HepG2 (cell line): ENCODE data around the gene TRIM8. TPM values are rescaled to one million over a fixed set of nuclear protein-coding genes. Genes with fewer than 3 reads are reported as not detected.

Experiments used
- ATAC-seq: fragments of 200-7000 bp; cut with Tn5 transposase; 3 replicates; pipeline ENCODE4 v1.9.1; 2020; ENCODE audit warnings: mild to moderate bottlenecking, moderate library complexity
- BruUV-seq: library from RNA; stranded (reverse); fragments of 400-500 nt; replicated peaks from 2 replicates; lab custom pipeline; 2021; lab: Mats Ljungman, UMichigan
- CTCF ChIA-PET: fragments of 300-600 bp; formaldehyde crosslinking; extraction: SDS; loops from one replicate; lab custom pipeline; 2021; ENCODE audit warnings: low total read pairs, inconsistent platforms, low intra/inter-chr PET ratio; lab: Yijun Ruan, JAX
- POLR2A ChIA-PET: fragments of 350-600 bp; sonication (Branson Sonifier 250); formaldehyde crosslinking; loops from one replicate; lab custom pipeline; 2020; ENCODE audit warnings: antibody characterized with exemption, inconsistent platforms; lab: Yijun Ruan, JAX
- DNase-seq: peaks from one replicate; pipeline ENCODE4 v3.0.0-alpha.2; 2015; ENCODE audit warnings: low spot score
- FAIRE-seq: peaks from 3 replicates; lab custom pipeline; 2011; peaks lifted over from hg19 to GRCh38; lab: Jason Lieb, UNC
- H2AFZ ChIP-seq: one replicate; pipeline ENCODE4 v1.6.1; 2011; ENCODE audit warnings: low read length, inconsistent platforms
- H3K27ac ChIP-seq: fragments of 300-600 bp; 3 replicates; pipeline ENCODE4 v1.8.0; 2011; ENCODE audit warnings: mixed run types, mild to moderate bottlenecking, mixed read lengths, low read length, inconsistent platforms; ENCODE audit not compliant: insufficient read depth; ENCODE audit errors: extremely low read length
- H3K27me3 ChIP-seq, 2 experiments: fragments of 200-600 bp in 1 of 2; 2 replicates in 1 of 2; 3 replicates in 1 of 2; pipeline versions ENCODE4 v1.6.0 to v1.8.0; 2011; ENCODE audit warnings: low read length in 2 of 2, mild to moderate bottlenecking in 2 of 2, moderate library complexity in 2 of 2, inconsistent platforms in 1 of 2; ENCODE audit not compliant: insufficient read depth in 2 of 2, control insufficient read depth in 1 of 2
- H3K36me3 ChIP-seq, 2 experiments: fragments of 200-600 bp in 1 of 2; replicated peaks in 1 of 2; 2 replicates in 1 of 2; 3 replicates in 1 of 2; pipeline versions ENCODE4 v1.5.1 to v1.8.0; 2011; ENCODE audit warnings: low read length in 2 of 2, inconsistent platforms in 1 of 2; ENCODE audit not compliant: insufficient read depth in 2 of 2, control insufficient read depth in 1 of 2
- H3K4me1 ChIP-seq: 2 replicates; pipeline ENCODE4 v1.5.1; 2012; ENCODE audit warnings: low read length, inconsistent platforms; ENCODE audit not compliant: insufficient read depth
- H3K4me2 ChIP-seq: 2 replicates; pipeline ENCODE4 v1.6.0; 2011; ENCODE audit warnings: low read depth, low read length, inconsistent platforms
- H3K4me3 ChIP-seq, 3 experiments: fragments of 200-600 bp in 1 of 3; sonication (generic), shearing (Covaris generic) in 1 of 3; replicated peaks in 1 of 3; 2 replicates each; pipeline ENCODE4 v1.5.1; 2011 to 2016; ENCODE audit warnings: low read length in 3 of 3, inconsistent platforms in 2 of 3, low read depth in 2 of 3, mild to moderate bottlenecking in 2 of 3, control low read depth in 1 of 3, mixed read lengths in 1 of 3; ENCODE audit not compliant: insufficient read depth in 1 of 3
- H3K79me2 ChIP-seq: one replicate; pipeline ENCODE4 v1.6.1; 2011; ENCODE audit warnings: low read length, inconsistent platforms; ENCODE audit not compliant: insufficient read depth
- H3K9ac ChIP-seq: 2 replicates; pipeline ENCODE4 v1.6.0; 2011; ENCODE audit warnings: mild to moderate bottlenecking, low read depth, low read length, inconsistent platforms; ENCODE audit not compliant: insufficient read depth
- H3K9me3 ChIP-seq: 2 replicates; pipeline ENCODE4 v1.5.1; 2012; ENCODE audit warnings: mild to moderate bottlenecking, low read length
- H4K20me1 ChIP-seq: 2 replicates; pipeline ENCODE4 v1.6.0; 2011; ENCODE audit warnings: inconsistent platforms, mild to moderate bottlenecking, low read length, moderate library complexity; ENCODE audit not compliant: insufficient read depth
- MED13 ChIP-seq: sonication (generic); formaldehyde crosslinking; IDR thresholded peaks from 2 replicates; pipeline ENCODE4 v1.5.0; 2020; ENCODE audit warnings: missing genetic modification reagents
- NR2C2 ChIP-seq: sonication (generic); formaldehyde crosslinking; IDR thresholded peaks from 2 replicates; pipeline ENCODE4 v1.4.0; 2020; ENCODE audit warnings: missing genetic modification reagents, mild to moderate bottlenecking, moderate library complexity, borderline replicate concordance
- RBM22 ChIP-seq: fragments of 200-400 bp; formaldehyde crosslinking; optimal IDR thresholded peaks from 2 replicates; pipeline ENCODE3; 2017; ENCODE audit warnings: mild to moderate bottlenecking, low read length, moderate library complexity
- TBX2 ChIP-seq: sonication (generic); formaldehyde crosslinking; IDR thresholded peaks from 2 replicates; pipeline ENCODE4 v1.5.0; 2020; ENCODE audit warnings: missing genetic modification reagents, mild to moderate bottlenecking, borderline replicate concordance
- TOE1 ChIP-seq: sonication (generic); formaldehyde crosslinking; IDR thresholded peaks from 2 replicates; pipeline ENCODE4 v1.4.0; 2020; ENCODE audit warnings: mild to moderate bottlenecking, missing genetic modification reagents
- ZFAT ChIP-seq: sonication (generic); formaldehyde crosslinking; conservative IDR thresholded peaks from 2 replicates; pipeline ENCODE4 v1.8.1; 2023; ENCODE audit warnings: missing genetic modification reagents, inconsistent platforms
- ZNF329 ChIP-seq: sonication (generic); formaldehyde crosslinking; IDR thresholded peaks from 2 replicates; pipeline ENCODE4 v1.9.0; 2021; ENCODE audit warnings: low read depth, mild to moderate bottlenecking, missing genetic modification reagents
- ZNF33B ChIP-seq: sonication (generic); formaldehyde crosslinking; IDR thresholded peaks from 2 replicates; pipeline ENCODE4 v1.5.1; 2020; ENCODE audit warnings: mild to moderate bottlenecking, missing genetic modification reagents
- ZNF629 ChIP-seq: sonication (generic); formaldehyde crosslinking; conservative IDR thresholded peaks from 2 replicates; pipeline ENCODE4 v1.5.0; 2020; ENCODE audit warnings: missing genetic modification reagents
- ZNF75D ChIP-seq: sonication (generic); formaldehyde crosslinking; IDR thresholded peaks from 2 replicates; pipeline ENCODE4 v1.8.1; 2023; ENCODE audit warnings: missing genetic modification reagents, mild to moderate bottlenecking, borderline replicate concordance
- WGBS: methylation state at CpG from one replicate; pipeline ENCODE4 v1.1.6; 2017; ENCODE audit warnings: low lambda C conversion rate; 5-methylcytosine and 5-hydroxymethylcytosine counted together
- in situ Hi-C: cut with HindIII; loops from 2 replicates; pipeline ENCODE4 v1.10.0; 2017; ENCODE audit warnings: low pct_unique_long_range_greater_than_20kb; ENCODE audit not compliant: extremely low pct_ligation_motif_present
- intact Hi-C: fragments of 100-400 bp; cut with micrococcal nuclease; formaldehyde crosslinking; loops from one replicate; pipeline ENCODE4 v1.10.0; 2022; ENCODE audit not compliant: unreplicated experiment
- polyA plus RNA-seq, 8 experiments: library from polyadenylated mRNA; depleted of rRNA in 3 of 8; stranded (reverse) in 7 of 8; unstranded in 1 of 8; fragments of >200 nt; fragmentation: Illumina TruSeq in 4 of 8; extraction: Trizol in 4 of 8; gene quantifications; 2 replicates each; pipeline versions ENCODE4 v1.2.1 to v1.2.3, GENCODE V29; 2011 to 2016; ENCODE audit warnings: low read depth in 4 of 8, missing spikeins in 1 of 8, mixed read lengths in 1 of 8; ENCODE audit not compliant: insufficient read depth in 1 of 8
- total RNA-seq, 5 experiments: library from RNA; depleted of rRNA; stranded (reverse); fragments of >200 nt; fragmentation: Illumina TruSeq; extraction: Trizol; gene quantifications; 2 replicates each; pipeline ENCODE4 v1.2.3, GENCODE V29; 2016; ENCODE audit warnings: low read depth in 1 of 5
- TF ChIP-seq, protein P1 (sequence below): sonication (generic); formaldehyde crosslinking; conservative IDR thresholded peaks from 2 replicates; pipeline ENCODE4 v1.4.0; 2020; ENCODE audit warnings: mild to moderate bottlenecking, missing genetic modification reagents, moderate library complexity
- TF ChIP-seq, protein P2 (sequence below): sonication (generic); formaldehyde crosslinking; IDR thresholded peaks from 2 replicates; pipeline ENCODE4 v1.5.0; 2020; ENCODE audit warnings: missing genetic modification reagents
- TF ChIP-seq, protein P3 (sequence below): sonication (generic); formaldehyde crosslinking; IDR thresholded peaks from 2 replicates; pipeline ENCODE4 v1.4.0; 2020; ENCODE audit warnings: missing genetic modification reagents

The TRIM8 gene
- total and polyA plus RNA-seq, 2 of the 13 experiments (the other 11 are each of a cell fraction or from before 2014, with no cell fraction given), result 38.9 to 66.5 TPM

DNA sequence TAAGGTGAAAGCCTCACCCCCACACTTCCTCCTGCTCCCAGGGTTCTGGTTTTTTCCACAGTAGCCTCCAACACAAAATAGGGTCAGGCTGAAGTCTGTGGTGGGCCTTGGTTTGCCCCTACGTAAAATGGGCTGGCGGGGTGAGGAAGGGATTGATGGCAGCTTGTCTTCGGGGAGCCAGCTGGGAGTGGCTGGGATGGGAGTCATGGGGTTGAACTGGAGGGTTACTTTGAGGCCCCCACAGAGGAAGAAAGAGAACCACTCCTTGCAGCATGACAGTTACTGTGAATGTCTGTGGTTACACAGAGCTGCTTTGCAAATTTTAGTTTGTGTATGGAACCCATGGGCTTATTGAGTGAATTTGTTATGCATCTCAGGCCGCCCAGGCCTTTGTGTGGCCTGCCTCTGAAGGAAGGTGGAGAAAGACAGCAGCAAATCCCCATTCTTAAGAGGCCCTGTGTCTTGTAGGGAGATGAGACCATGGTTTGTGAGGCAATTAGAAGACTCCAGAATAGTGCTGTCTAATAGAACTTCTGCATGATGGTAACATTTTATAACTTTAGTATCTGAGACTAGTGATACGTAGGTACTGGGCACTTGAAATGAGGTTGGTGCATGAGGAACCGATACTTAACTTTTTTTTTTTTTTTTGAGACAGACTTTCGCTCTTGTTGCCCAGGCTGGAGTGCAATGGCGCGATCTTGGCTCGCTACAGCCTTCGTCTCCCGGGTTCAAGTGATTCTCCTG, 8.1 kb downstream of the TRIM8 start:
- H3K27ac ChIP-seq, result no peak overlapping the region
- 97% methylated on average over 11 of the region's 12 CpGs for WGBS
- peaks cover 79% of the 10 kb centered on the region for H4K20me1 ChIP-seq
- no peak overlapping the region for H3K4me3 ChIP-seq
- H3K9me3 ChIP-seq, result no peaks in the 10 kb centered on the region
- H3K79me2 ChIP-seq, result peaks cover 57% of the 10 kb centered on the region
- peaks cover 36% of the 10 kb centered on the region for H3K4me1 ChIP-seq
- TF ChIP-seq TOE1 (CRISPR knock-in tag) (no peak), ZNF33B (CRISPR knock-in tag) (no peak), NR2C2 (CRISPR knock-in tag) (no peak), RBM22 (peak; percentile 71), ZNF629 (CRISPR knock-in tag) (peak; percentile 59), ZNF75D (CRISPR knock-in tag) (no peak), TBX2 (CRISPR knock-in tag) (no peak), ZNF329 (no peak), ZFAT (CRISPR knock-in tag) (no peak), MED13 (CRISPR knock-in tag) (no peak)
- TF ChIP-seq, protein P1, sequence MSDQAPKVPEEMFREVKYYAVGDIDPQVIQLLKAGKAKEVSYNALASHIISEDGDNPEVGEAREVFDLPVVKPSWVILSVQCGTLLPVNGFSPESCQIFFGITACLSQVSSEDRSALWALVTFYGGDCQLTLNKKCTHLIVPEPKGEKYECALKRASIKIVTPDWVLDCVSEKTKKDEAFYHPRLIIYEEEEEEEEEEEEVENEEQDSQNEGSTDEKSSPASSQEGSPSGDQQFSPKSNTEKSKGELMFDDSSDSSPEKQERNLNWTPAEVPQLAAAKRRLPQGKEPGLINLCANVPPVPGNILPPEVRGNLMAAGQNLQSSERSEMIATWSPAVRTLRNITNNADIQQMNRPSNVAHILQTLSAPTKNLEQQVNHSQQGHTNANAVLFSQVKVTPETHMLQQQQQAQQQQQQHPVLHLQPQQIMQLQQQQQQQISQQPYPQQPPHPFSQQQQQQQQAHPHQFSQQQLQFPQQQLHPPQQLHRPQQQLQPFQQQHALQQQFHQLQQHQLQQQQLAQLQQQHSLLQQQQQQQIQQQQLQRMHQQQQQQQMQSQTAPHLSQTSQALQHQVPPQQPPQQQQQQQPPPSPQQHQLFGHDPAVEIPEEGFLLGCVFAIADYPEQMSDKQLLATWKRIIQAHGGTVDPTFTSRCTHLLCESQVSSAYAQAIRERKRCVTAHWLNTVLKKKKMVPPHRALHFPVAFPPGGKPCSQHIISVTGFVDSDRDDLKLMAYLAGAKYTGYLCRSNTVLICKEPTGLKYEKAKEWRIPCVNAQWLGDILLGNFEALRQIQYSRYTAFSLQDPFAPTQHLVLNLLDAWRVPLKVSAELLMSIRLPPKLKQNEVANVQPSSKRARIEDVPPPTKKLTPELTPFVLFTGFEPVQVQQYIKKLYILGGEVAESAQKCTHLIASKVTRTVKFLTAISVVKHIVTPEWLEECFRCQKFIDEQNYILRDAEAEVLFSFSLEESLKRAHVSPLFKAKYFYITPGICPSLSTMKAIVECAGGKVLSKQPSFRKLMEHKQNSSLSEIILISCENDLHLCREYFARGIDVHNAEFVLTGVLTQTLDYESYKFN (CRISPR knock-in tag), result no peak
- TF ChIP-seq, protein P2, sequence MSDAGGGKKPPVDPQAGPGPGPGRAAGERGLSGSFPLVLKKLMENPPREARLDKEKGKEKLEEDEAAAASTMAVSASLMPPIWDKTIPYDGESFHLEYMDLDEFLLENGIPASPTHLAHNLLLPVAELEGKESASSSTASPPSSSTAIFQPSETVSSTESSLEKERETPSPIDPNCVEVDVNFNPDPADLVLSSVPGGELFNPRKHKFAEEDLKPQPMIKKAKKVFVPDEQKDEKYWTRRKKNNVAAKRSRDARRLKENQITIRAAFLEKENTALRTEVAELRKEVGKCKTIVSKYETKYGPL (CRISPR knock-in tag), result no peak
- TF ChIP-seq, protein P3, sequence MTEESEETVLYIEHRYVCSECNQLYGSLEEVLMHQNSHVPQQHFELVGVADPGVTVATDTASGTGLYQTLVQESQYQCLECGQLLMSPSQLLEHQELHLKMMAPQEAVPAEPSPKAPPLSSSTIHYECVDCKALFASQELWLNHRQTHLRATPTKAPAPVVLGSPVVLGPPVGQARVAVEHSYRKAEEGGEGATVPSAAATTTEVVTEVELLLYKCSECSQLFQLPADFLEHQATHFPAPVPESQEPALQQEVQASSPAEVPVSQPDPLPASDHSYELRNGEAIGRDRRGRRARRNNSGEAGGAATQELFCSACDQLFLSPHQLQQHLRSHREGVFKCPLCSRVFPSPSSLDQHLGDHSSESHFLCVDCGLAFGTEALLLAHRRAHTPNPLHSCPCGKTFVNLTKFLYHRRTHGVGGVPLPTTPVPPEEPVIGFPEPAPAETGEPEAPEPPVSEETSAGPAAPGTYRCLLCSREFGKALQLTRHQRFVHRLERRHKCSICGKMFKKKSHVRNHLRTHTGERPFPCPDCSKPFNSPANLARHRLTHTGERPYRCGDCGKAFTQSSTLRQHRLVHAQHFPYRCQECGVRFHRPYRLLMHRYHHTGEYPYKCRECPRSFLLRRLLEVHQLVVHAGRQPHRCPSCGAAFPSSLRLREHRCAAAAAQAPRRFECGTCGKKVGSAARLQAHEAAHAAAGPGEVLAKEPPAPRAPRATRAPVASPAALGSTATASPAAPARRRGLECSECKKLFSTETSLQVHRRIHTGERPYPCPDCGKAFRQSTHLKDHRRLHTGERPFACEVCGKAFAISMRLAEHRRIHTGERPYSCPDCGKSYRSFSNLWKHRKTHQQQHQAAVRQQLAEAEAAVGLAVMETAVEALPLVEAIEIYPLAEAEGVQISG (CRISPR knock-in tag), result no peak
- TF ChIP-seq, all 625 proteins: peak for 2
- DNase-seq (no peak), FAIRE-seq (no peak), ATAC-seq (no peak)
- POLR2A ChIA-PET, result interaction anchor here (1.3 to 1.4 kb wide), 2 partner anchors 9 to 10 kb away, joined by 3 to 5 read pairs; no protein-coding TSS in a partner anchor
- H3K4me2 ChIP-seq, result no peak overlapping the region
- BruUV-seq, result no TSS peak
- in situ Hi-C loops (no loop called here), intact Hi-C loops (no loop called here)
- H2AFZ ChIP-seq, result no peak overlapping the region
- CTCF ChIA-PET, result no interaction called here
- peaks cover 51 to 82% of the 10 kb centered on the region in 2 experiments for H3K36me3 ChIP-seq
- no peak overlapping the region for H3K9ac ChIP-seq
- H3K27me3 ChIP-seq, result no peaks in the 10 kb centered on the region
